Liver (tissue), 3 donors: ENCODE data around the gene CARD8.

Experiments used
- CTCF ChIP-seq: fragments of 150-350 bp; IDR thresholded peaks from 2 replicates; pipeline ENCODE4 v1.5.1; 2017; ENCODE audit warnings: improper control_type of control experiment, low read depth, low read length; ENCODE audit not compliant: missing input control
- GABPA ChIP-seq, 2 donors: IDR thresholded peaks in 1 of 2; conservative IDR thresholded peaks in 1 of 2; 2 replicates each; pipeline ENCODE4 v1.6.1; 2016; ENCODE audit warnings: antibody characterized with exemption in 2 of 2, mild to moderate bottlenecking in 1 of 2, moderate library complexity in 1 of 2
- JUND ChIP-seq, 2 donors: IDR thresholded peaks; 2 replicates each; pipeline ENCODE4 v1.6.1; 2016; ENCODE audit warnings: antibody characterized with exemption in 2 of 2
- MAX ChIP-seq: IDR thresholded peaks from 2 replicates; pipeline ENCODE4 v1.6.1; 2016; ENCODE audit warnings: antibody characterized with exemption
- RAD21 ChIP-seq, 2 donors: IDR thresholded peaks; 2 replicates each; pipeline ENCODE4 v1.6.1; 2016; ENCODE audit warnings: antibody characterized with exemption in 2 of 2, mild to moderate bottlenecking in 2 of 2
- REST ChIP-seq: IDR thresholded peaks from 2 replicates; pipeline ENCODE4 v1.6.1; 2016; ENCODE audit warnings: antibody characterized with exemption, mild to moderate bottlenecking
- RXRA ChIP-seq, 2 donors: IDR thresholded peaks; 2 replicates each; pipeline ENCODE4 v1.6.1; 2017 to 2018; ENCODE audit warnings: antibody characterized with exemption in 2 of 2, mild to moderate bottlenecking in 1 of 2
- SP1 ChIP-seq: IDR thresholded peaks from 2 replicates; pipeline ENCODE4 v1.6.1; 2018; ENCODE audit warnings: antibody characterized with exemption, mild to moderate bottlenecking
- TAF1 ChIP-seq: conservative IDR thresholded peaks from 2 replicates; pipeline ENCODE4 v1.6.1; 2016; ENCODE audit warnings: antibody characterized with exemption, mild to moderate bottlenecking
- ZBTB33 ChIP-seq: IDR thresholded peaks from 2 replicates; pipeline ENCODE4 v1.6.1; 2016; ENCODE audit warnings: antibody characterized with exemption
- donor health status: healthy.
- donor health status: healthy.

- TF ChIP-seq CTCF = no peak
- TF ChIP-seq MAX = no peak
- no peak for TF ChIP-seq ZBTB33
- TF ChIP-seq RAD21 (IDR thresholded peaks at IDR 0.05) = no peak
- no peak for TF ChIP-seq GABPA (IDR thresholded peaks at IDR 0.05 in 1 of 2, conservative IDR thresholded peaks at IDR 0.05 in 1 of 2)
- no peak for TF ChIP-seq SP1
- no peak for TF ChIP-seq RXRA (IDR thresholded peaks at IDR 0.05)
- no peak for TF ChIP-seq REST
- TF ChIP-seq JUND (IDR thresholded peaks at IDR 0.05) = no peak
- no peak for TF ChIP-seq TAF1
These were observed 34.7 kb upstream of the CARD8 start for GRCh38 chr19:48290401-48290770.
